ENCODE data around the gene FOXP1. TPM values are rescaled to one million over a fixed set of nuclear protein-coding genes. Genes with fewer than 3 reads are reported as not detected.

FOXP1 gene
- total and polyA plus RNA-seq, 3 donors from 2014 or later, result 37.8 to 105 (median 75.9) TPM

- H3K9me3 ChIP-seq, result no peaks in the 10 kb centered on the region
- no peak overlapping the region for H3K4me3 ChIP-seq
- 74 to 85% methylated on average over 3 of the region's 3 CpGs for WGBS, 2 donors
- no peaks in the 10 kb centered on the region for H3K4me1 ChIP-seq
- intact Hi-C loops (cut with DNase I; ENCODE audit: low total_unique reads), result no loop called here
- no peak overlapping the region for H3K27ac ChIP-seq
- no peak for DNase-seq
- TF ChIP-seq CTCF (IDR thresholded peaks at IDR 0.05), result no peak
- TF ChIP-seq POLR2A (IDR thresholded peaks at IDR 0.05), result no peak
- no peaks in the 10 kb centered on the region for H3K36me3 ChIP-seq (ENCODE audit: low read depth, missing control alignments)
- H3K27me3 ChIP-seq, result no peaks in the 10 kb centered on the region
Measured at GRCh38 chr3:71304247-71304646, 279.3 kb downstream of the FOXP1 start.

GRCh38 chr3:71303627-71304200, 279.8 kb downstream of the FOXP1 start:
- TF ChIP-seq CTCF (IDR thresholded peaks at IDR 0.05), result no peak
- TF ChIP-seq POLR2A (IDR thresholded peaks at IDR 0.05), result no peak
- 62 to 65% methylated on average over 6 of the region's 6 CpGs for WGBS, 2 donors
- H3K27me3 ChIP-seq, result no peaks in the 10 kb centered on the region
- H3K27ac ChIP-seq, result no peak overlapping the region
- no peaks in the 10 kb centered on the region for H3K4me1 ChIP-seq
- H3K36me3 ChIP-seq (ENCODE audit: low read depth, missing control alignments), result no peaks in the 10 kb centered on the region
- intact Hi-C loops (cut with DNase I; ENCODE audit: low total_unique reads), result no loop called here
- H3K4me3 ChIP-seq, result no peak overlapping the region
- H3K9me3 ChIP-seq, result no peaks in the 10 kb centered on the region
- peak; percentile 38 for DNase-seq

- Histone ChIP-seq H3K27ac (no peak overlapping the region), H3K27me3 (no peaks in the 10 kb centered on the region), H3K4me1 (no peaks in the 10 kb centered on the region), H3K4me3 (no peak overlapping the region), H3K9me3 (no peaks in the 10 kb centered on the region), H3K36me3 (ENCODE audit: low read depth, missing control alignments) (no peaks in the 10 kb centered on the region)
- DNase-seq, result no peak
- TF ChIP-seq POLR2A (IDR thresholded peaks at IDR 0.05) (no peak), CTCF (IDR thresholded peaks at IDR 0.05) (no peak)
- intact Hi-C loops (cut with DNase I; ENCODE audit: low total_unique reads), result no loop called here
- WGBS, 2 donors, result 74 to 76% methylated on average over 2 of the region's 2 CpGs
Measured at GRCh38 chr3:71302604-71303003, 280.9 kb downstream of the FOXP1 start.

GRCh38 chr3:71300951-71301393, 282.6 kb downstream of the FOXP1 start:
- 79 to 89% methylated on average over 4 of the region's 4 CpGs for WGBS, 2 donors
- TF ChIP-seq POLR2A (IDR thresholded peaks at IDR 0.05) (no peak), CTCF (IDR thresholded peaks at IDR 0.05) (no peak)
- Histone ChIP-seq H3K27ac (no peak overlapping the region), H3K4me3 (no peak overlapping the region), H3K4me1 (no peaks in the 10 kb centered on the region), H3K36me3 (ENCODE audit: low read depth, missing control alignments) (no peaks in the 10 kb centered on the region), H3K27me3 (no peaks in the 10 kb centered on the region), H3K9me3 (no peaks in the 10 kb centered on the region)
- DNase-seq, result no peak
- intact Hi-C loops (cut with DNase I; ENCODE audit: low total_unique reads), result no loop called here

- no peaks in the 10 kb centered on the region for H3K36me3 ChIP-seq (ENCODE audit: low read depth, missing control alignments)
- H3K4me1 ChIP-seq, result no peaks in the 10 kb centered on the region
- no peak overlapping the region for H3K27ac ChIP-seq
- WGBS, 2 donors, result 94 to 97% methylated on average over 5 of the region's 5 CpGs
- no peak for TF ChIP-seq CTCF (IDR thresholded peaks at IDR 0.05)
- no peaks in the 10 kb centered on the region for H3K27me3 ChIP-seq
- DNase-seq, result no peak
- intact Hi-C loops (cut with DNase I; ENCODE audit: low total_unique reads), result no loop called here
- no peaks in the 10 kb centered on the region for H3K9me3 ChIP-seq
- no peak overlapping the region for H3K4me3 ChIP-seq
Measured at GRCh38 chr3:71299160-71299559, 284.4 kb downstream of the FOXP1 start.
